Neural cell (in vitro differentiated cells): Measurements from ENCODE around the gene SEMA6A. TPM values are rescaled to one million over a fixed set of nuclear protein-coding genes. Genes with fewer than 3 reads are reported as not detected.

Experiments used
- H2AFZ ChIP-seq: fragments of 200-600, 300-800 bp; sonication (generic), shearing (Covaris generic); 2 replicates; pipeline ENCODE4 v1.6.0; 2014; ENCODE audit warnings: low read depth, mild to moderate bottlenecking, antibody characterized with exemption, low read length, moderate library complexity
- H3F3A ChIP-seq: fragments of 200-600 bp; shearing (Covaris generic); 2 replicates; pipeline ENCODE4 v1.6.1; 2016; ENCODE audit warnings: mild to moderate bottlenecking, moderate library complexity, mixed read lengths, antibody characterized with exemption, low read length; ENCODE audit not compliant: insufficient read depth, poor library complexity, severe bottlenecking
- H3K27ac ChIP-seq: fragments of 200-600, 300-800 bp; sonication (generic), shearing (Covaris generic); 2 replicates; pipeline ENCODE4 v1.5.1; 2014; ENCODE audit warnings: mild to moderate bottlenecking, low read length, moderate library complexity
- H3K27me3 ChIP-seq: fragments of 300-800, 200-600 bp; sonication (generic), shearing (Covaris generic); 2 replicates; pipeline ENCODE4 v1.6.0; 2014; ENCODE audit warnings: mild to moderate bottlenecking, low read depth, low read length, moderate library complexity; ENCODE audit not compliant: insufficient read depth
- H3K36me3 ChIP-seq: fragments of 300-800, 200-600 bp; sonication (generic), shearing (Covaris generic); 2 replicates; pipeline ENCODE4 v1.5.1; 2014; ENCODE audit warnings: mild to moderate bottlenecking, antibody characterized with exemption, low read length, moderate library complexity; ENCODE audit not compliant: insufficient read depth
- H3K4me2 ChIP-seq: fragments of 300-800, 200-600 bp; sonication (generic), shearing (Covaris generic); 2 replicates; pipeline ENCODE4 v1.6.0; 2014; ENCODE audit warnings: mild to moderate bottlenecking, low read length
- H3K4me3 ChIP-seq: fragments of 300-800, 200-600 bp; sonication (generic), shearing (Covaris generic); 2 replicates; pipeline ENCODE4 v1.5.1; 2014; ENCODE audit warnings: mild to moderate bottlenecking, low read length, moderate library complexity
- H3K79me2 ChIP-seq: fragments of 200-600 bp; shearing (Covaris generic); replicated peaks from 2 replicates; pipeline ENCODE4 v1.6.0; 2014; ENCODE audit warnings: mild to moderate bottlenecking, low read length, moderate library complexity; ENCODE audit not compliant: insufficient read depth
- H3K9ac ChIP-seq: fragments of 300-800, 200-600 bp; sonication (generic), shearing (Covaris generic); 2 replicates; pipeline ENCODE4 v1.6.1; 2016; ENCODE audit warnings: mild to moderate bottlenecking, low read length, mixed read lengths
- H3K9me2 ChIP-seq: fragments of 200-600 bp; shearing (Covaris generic); 2 replicates; pipeline ENCODE4 v1.6.1; 2016; ENCODE audit warnings: mild to moderate bottlenecking, low read length, mixed read lengths; ENCODE audit not compliant: insufficient read depth
- H3K9me3 ChIP-seq: fragments of 200-600, 300-800 bp; sonication (generic), shearing (Covaris generic); 2 replicates; pipeline ENCODE4 v1.6.1; 2016; ENCODE audit warnings: mild to moderate bottlenecking, mixed run types, low read length, moderate library complexity, mixed read lengths
- H4K20me1 ChIP-seq: fragments of 200-600 bp; shearing (Covaris generic); 2 replicates; pipeline ENCODE4 v1.6.1; 2016; ENCODE audit warnings: mild to moderate bottlenecking, mixed run types; ENCODE audit not compliant: insufficient read depth
- EP300 ChIP-seq: fragments of 450-650 bp; conservative IDR thresholded peaks from 2 replicates; pipeline ENCODE4 v1.6.1; 2014; ENCODE audit warnings: antibody characterized with exemption, mild to moderate bottlenecking, moderate library complexity; ENCODE audit not compliant: poor library complexity, severe bottlenecking
- EZH2 ChIP-seq: fragments of 200-600, 300-800 bp; shearing (Covaris generic), sonication (generic); IDR thresholded peaks from 2 replicates; pipeline ENCODE4 v1.6.1; 2014; ENCODE audit warnings: antibody characterized with exemption, low read length, borderline replicate concordance, mild to moderate bottlenecking; ENCODE audit not compliant: insufficient read depth, poor library complexity, severe bottlenecking
- MXI1 ChIP-seq: fragments of 450-650 bp; conservative IDR thresholded peaks from 2 replicates; pipeline ENCODE4 v1.6.1; 2014; ENCODE audit warnings: antibody characterized with exemption, mild to moderate bottlenecking; ENCODE audit not compliant: poor library complexity, severe bottlenecking
- POLR2AphosphoS5 ChIP-seq: IDR thresholded peaks from 2 replicates; pipeline ENCODE4 v1.6.1; 2012
- RAD21 ChIP-seq: fragments of 450-650 bp; conservative IDR thresholded peaks from 2 replicates; pipeline ENCODE4 v1.6.1; 2014; ENCODE audit warnings: antibody characterized with exemption, mild to moderate bottlenecking, moderate library complexity
- SMC3 ChIP-seq: fragments of 450-650 bp; conservative IDR thresholded peaks from 2 replicates; pipeline ENCODE4 v1.6.1; 2014; ENCODE audit warnings: antibody characterized with exemption, mild to moderate bottlenecking, moderate library complexity; ENCODE audit not compliant: poor library complexity
- TAF1 ChIP-seq: IDR thresholded peaks from 2 replicates; pipeline ENCODE4 v1.6.1; 2012; ENCODE audit warnings: low read depth
- polyA plus RNA-seq: library from polyadenylated mRNA; depleted of rRNA; stranded (reverse); fragments of >200 nt; gene quantifications from 2 replicates; pipeline ENCODE4 v1.2.3, GENCODE V29; 2014
- TF ChIP-seq, protein P1 (sequence below): fragments of 450-650 bp; IDR thresholded peaks from 2 replicates; pipeline ENCODE4 v1.5.1; 2014; ENCODE audit warnings: antibody characterized with exemption, mild to moderate bottlenecking, moderate library complexity; ENCODE audit not compliant: poor library complexity, severe bottlenecking
- TF ChIP-seq, protein P2 (sequence below): IDR thresholded peaks from 2 replicates; pipeline ENCODE4 v1.6.1; 2012; ENCODE audit warnings: borderline replicate concordance

The SEMA6A gene
- polyA plus RNA-seq, 1 donor from 2014 or later = 6.5 TPM

DNA sequence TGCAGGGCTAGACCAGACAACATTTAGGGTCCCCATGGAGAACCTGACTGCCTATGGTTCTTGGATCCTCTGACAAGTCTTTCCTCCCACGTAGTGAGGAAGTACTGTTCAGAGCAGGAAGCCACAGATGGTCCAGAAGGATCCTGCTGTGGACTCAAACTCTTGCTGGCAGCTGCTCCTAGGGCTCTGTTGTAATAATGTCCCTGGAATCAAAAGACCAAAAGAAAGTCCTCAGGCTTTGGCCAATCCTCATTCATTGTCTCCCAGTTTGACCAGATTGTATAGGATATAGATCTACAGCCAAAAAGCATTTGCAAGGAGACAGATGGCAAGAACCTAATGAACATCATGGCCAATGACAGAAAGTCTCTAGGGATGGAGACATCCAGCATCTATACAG is 53.9 kb downstream of the SEMA6A start:
- Histone ChIP-seq H4K20me1 (no peaks in the 10 kb centered on the region), H3K9me3 (no peaks in the 10 kb centered on the region), H3F3A (no peaks in the 10 kb centered on the region), H2AFZ (no peak overlapping the region), H3K27ac (no peak overlapping the region), H3K9me2 (no peaks in the 10 kb centered on the region), H3K9ac (no peak overlapping the region), H3K27me3 (no peaks in the 10 kb centered on the region), H3K4me2 (no peak overlapping the region), H3K4me3 (no peak overlapping the region), H3K36me3 (no peaks in the 10 kb centered on the region), H3K79me2 (peaks cover 16% of the 10 kb centered on the region)
- TF ChIP-seq, protein P1, sequence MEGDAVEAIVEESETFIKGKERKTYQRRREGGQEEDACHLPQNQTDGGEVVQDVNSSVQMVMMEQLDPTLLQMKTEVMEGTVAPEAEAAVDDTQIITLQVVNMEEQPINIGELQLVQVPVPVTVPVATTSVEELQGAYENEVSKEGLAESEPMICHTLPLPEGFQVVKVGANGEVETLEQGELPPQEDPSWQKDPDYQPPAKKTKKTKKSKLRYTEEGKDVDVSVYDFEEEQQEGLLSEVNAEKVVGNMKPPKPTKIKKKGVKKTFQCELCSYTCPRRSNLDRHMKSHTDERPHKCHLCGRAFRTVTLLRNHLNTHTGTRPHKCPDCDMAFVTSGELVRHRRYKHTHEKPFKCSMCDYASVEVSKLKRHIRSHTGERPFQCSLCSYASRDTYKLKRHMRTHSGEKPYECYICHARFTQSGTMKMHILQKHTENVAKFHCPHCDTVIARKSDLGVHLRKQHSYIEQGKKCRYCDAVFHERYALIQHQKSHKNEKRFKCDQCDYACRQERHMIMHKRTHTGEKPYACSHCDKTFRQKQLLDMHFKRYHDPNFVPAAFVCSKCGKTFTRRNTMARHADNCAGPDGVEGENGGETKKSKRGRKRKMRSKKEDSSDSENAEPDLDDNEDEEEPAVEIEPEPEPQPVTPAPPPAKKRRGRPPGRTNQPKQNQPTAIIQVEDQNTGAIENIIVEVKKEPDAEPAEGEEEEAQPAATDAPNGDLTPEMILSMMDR = no peak
- TF ChIP-seq POLR2AphosphoS5 = no peak

DNA sequence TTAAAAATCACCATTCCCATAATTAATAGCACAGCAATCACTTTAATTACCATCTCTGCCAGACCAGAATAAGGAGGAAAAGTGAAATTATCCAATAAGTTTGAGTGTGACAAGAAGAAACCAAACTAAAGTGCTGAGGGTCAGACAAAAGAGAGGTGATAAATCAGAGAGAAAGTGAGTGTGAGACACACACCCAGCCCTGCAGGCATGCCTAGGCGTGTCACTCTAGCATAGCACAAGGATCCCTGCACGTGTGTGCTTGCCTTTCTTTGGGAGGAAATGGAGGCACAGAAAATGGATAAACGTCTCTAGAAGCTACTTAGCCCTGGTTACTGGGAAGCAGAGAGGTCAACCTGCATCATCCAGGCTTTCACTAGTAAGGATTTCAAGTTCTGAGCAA is 56.2 kb downstream of the SEMA6A start:
- Histone ChIP-seq H3K27ac (no peak overlapping the region), H3K4me3 (no peak overlapping the region), H3F3A (no peaks in the 10 kb centered on the region), H3K9me3 (no peaks in the 10 kb centered on the region), H4K20me1 (no peaks in the 10 kb centered on the region), H3K79me2 (peaks cover 16% of the 10 kb centered on the region), H3K36me3 (no peaks in the 10 kb centered on the region), H3K9ac (no peak overlapping the region), H3K4me2 (no peak overlapping the region), H3K27me3 (no peaks in the 10 kb centered on the region), H3K9me2 (no peaks in the 10 kb centered on the region), H2AFZ (no peak overlapping the region)
- TF ChIP-seq POLR2AphosphoS5 = no peak
- no peak for TF ChIP-seq MXI1

DNA sequence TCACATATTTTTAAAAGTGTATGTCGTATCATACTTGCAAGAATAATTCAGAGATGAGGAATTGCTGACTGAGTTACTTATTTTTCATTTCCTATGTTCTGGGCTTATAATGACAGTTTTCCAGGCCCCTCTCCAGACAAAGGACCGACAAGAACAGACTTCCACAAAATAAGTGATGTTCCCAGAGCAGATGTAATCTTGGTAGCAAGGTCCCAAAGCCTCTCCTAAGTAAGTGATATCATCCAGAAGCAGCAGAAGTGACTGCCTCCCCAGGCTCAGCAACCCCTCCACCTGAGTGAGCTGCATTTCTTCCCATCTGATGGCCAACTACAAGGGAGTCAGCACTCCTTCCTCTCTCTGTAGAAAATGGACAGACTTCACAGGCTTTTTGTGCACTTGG is 57.1 kb downstream of the SEMA6A start:
- no peaks in the 10 kb centered on the region for H3K36me3 ChIP-seq
- H4K20me1 ChIP-seq = no peaks in the 10 kb centered on the region
- no peak overlapping the region for H2AFZ ChIP-seq
- H3F3A ChIP-seq = no peaks in the 10 kb centered on the region
- H3K27me3 ChIP-seq = no peaks in the 10 kb centered on the region
- H3K4me2 ChIP-seq = no peak overlapping the region
- no peak overlapping the region for H3K27ac ChIP-seq
- H3K9me2 ChIP-seq = no peaks in the 10 kb centered on the region
- H3K79me2 ChIP-seq = peaks cover 14% of the 10 kb centered on the region
- no peak overlapping the region for H3K9ac ChIP-seq
- no peaks in the 10 kb centered on the region for H3K9me3 ChIP-seq
- H3K4me3 ChIP-seq = no peak overlapping the region
- TF ChIP-seq EZH2 = no peak
- no peak for TF ChIP-seq EP300
- no peak for TF ChIP-seq MXI1
- no peak for TF ChIP-seq RAD21
- no peak for TF ChIP-seq TAF1
- TF ChIP-seq, protein P1 = no peak
- no peak for TF ChIP-seq POLR2AphosphoS5
- TF ChIP-seq SMC3 = no peak
- TF ChIP-seq, protein P2, sequence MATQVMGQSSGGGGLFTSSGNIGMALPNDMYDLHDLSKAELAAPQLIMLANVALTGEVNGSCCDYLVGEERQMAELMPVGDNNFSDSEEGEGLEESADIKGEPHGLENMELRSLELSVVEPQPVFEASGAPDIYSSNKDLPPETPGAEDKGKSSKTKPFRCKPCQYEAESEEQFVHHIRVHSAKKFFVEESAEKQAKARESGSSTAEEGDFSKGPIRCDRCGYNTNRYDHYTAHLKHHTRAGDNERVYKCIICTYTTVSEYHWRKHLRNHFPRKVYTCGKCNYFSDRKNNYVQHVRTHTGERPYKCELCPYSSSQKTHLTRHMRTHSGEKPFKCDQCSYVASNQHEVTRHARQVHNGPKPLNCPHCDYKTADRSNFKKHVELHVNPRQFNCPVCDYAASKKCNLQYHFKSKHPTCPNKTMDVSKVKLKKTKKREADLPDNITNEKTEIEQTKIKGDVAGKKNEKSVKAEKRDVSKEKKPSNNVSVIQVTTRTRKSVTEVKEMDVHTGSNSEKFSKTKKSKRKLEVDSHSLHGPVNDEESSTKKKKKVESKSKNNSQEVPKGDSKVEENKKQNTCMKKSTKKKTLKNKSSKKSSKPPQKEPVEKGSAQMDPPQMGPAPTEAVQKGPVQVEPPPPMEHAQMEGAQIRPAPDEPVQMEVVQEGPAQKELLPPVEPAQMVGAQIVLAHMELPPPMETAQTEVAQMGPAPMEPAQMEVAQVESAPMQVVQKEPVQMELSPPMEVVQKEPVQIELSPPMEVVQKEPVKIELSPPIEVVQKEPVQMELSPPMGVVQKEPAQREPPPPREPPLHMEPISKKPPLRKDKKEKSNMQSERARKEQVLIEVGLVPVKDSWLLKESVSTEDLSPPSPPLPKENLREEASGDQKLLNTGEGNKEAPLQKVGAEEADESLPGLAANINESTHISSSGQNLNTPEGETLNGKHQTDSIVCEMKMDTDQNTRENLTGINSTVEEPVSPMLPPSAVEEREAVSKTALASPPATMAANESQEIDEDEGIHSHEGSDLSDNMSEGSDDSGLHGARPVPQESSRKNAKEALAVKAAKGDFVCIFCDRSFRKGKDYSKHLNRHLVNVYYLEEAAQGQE = no peak
